Heart left ventricle (tissue), 13 donors: ENCODE measurements around the gene THUMPD2.
"Not testable (repeated sequence)": the region's sequence is repeated elsewhere in the genome, so short reads cannot be mapped to it uniquely, and the experiment has no call there.

Experiments
- CTCF ChIP-seq, 12 donors: fragments of 200-600 bp; sonication (generic) in 4 of 12; IDR thresholded peaks; one replicate each; pipeline versions ENCODE4 v1.5.0 to v1.8.0; 2018 to 2022; ENCODE audit warnings: antibody characterized with exemption in 12 of 12, mild to moderate bottlenecking in 5 of 12
- POLR2A ChIP-seq, 2 donors: fragments of 450-650 bp; IDR thresholded peaks; one replicate each; pipeline ENCODE4 v1.6.1; 2017; ENCODE audit warnings: antibody characterized with exemption in 2 of 2, mild to moderate bottlenecking in 2 of 2, moderate library complexity in 2 of 2
- donor health status: ischemic (EF 13 %, LVEDD 7.1; RV severe dilation, severe dysfunction).
- donor health status: DM: no; HTN: yes; CAD: no.
- donor health status: DM: no; HTN: no; CAD: no.
- donor health status: ischemic (EF 25% LVEDD 6.9; RV normal size, moderate dysfunction).
- donor health status: ischemic (EF 25% LVEDD 5.7; RV mildly dilated, moderate dysfunction).
- donor health status: ischemic (EF 35%, LVEDD 5.7; RV mildly dilated, moderate dysfunction).
- donor health status: nonischemic (EF 11% LVEDD 7.7; RV severe dilation, severe dysfunction).
- donor health status: DM: yes; HTN: yes; CAD: no.
- donor health status: PGD.
- donor health status: ischemic (EF 29% LVEDD 5.4; RV normal size, mild dysfunction).
- donor health status: nonischemic (EF 23%, LVEDD 6.1; RV moderate dilation, normal function).

- TF ChIP-seq CTCF, POLR2A (IDR thresholded peaks at IDR 0.05): not testable (repeated sequence)
These were observed 11.3 kb upstream of the THUMPD2 start for GRCh38 chr2:39790216-39790818.
